K562 (cell line): ENCODE results near the gene TMEM203. TPM values are rescaled to one million over a fixed set of nuclear protein-coding genes. Genes with fewer than 3 reads are reported as not detected.
A peak's percentile ranks its signal among the peaks of the same experiment; 100 is the strongest.

ENCODE experiments used
- ATAC-seq: fragments of 200-7000 bp; cut with Tn5 transposase; 3 replicates; pipeline ENCODE4 v1.9.1; 2020; ENCODE audit warnings: moderate library complexity
- BruUV-seq: library from RNA; stranded (reverse); fragments of 400-500 nt; replicated peaks from 2 replicates; lab custom pipeline; 2021; lab: Mats Ljungman, UMichigan
- CTCF ChIA-PET: fragments of 300-600 bp; formaldehyde crosslinking; extraction: SDS; loops from one replicate; lab custom pipeline; 2021; ENCODE audit warnings: low intra/inter-chr PET ratio; lab: Yijun Ruan, JAX
- POLR2A ChIA-PET: fragments of 300-600, 350-650 bp; sonication (Branson Sonifier 250); formaldehyde crosslinking; extraction: SDS; loops from one replicate; lab custom pipeline; 2021; ENCODE audit warnings: antibody characterized with exemption, inconsistent platforms; lab: Yijun Ruan, JAX
- DNase-seq, 4 experiments: peaks; one replicate each; pipeline versions ENCODE4 v3.0.0 to v3.0.0-alpha.2; 2011 to 2018; ENCODE audit warnings: low spot score in 3 of 4, mixed read lengths in 3 of 4; ENCODE audit errors: extremely low read depth in 1 of 4
- FAIRE-seq: peaks from 2 replicates; lab custom pipeline; 2011; peaks lifted over from hg19 to GRCh38; lab: Jason Lieb, UNC
- H2AFZ ChIP-seq: 2 replicates; pipeline ENCODE4 v1.6.0; 2011; ENCODE audit warnings: low read depth, low read length, control low read depth, inconsistent platforms
- H3K27ac ChIP-seq: fragments of 200-600 bp; 3 replicates; pipeline ENCODE4 v1.8.0; 2011; ENCODE audit warnings: low read depth, mild to moderate bottlenecking, control low read depth, inconsistent platforms, low read length, moderate library complexity, mixed read lengths; ENCODE audit errors: extremely low read depth
- H3K27me3 ChIP-seq, 2 experiments: fragments of 300-600 bp in 1 of 2; 2 replicates in 1 of 2; 3 replicates in 1 of 2; pipeline versions ENCODE4 v1.6.0 to v1.8.0; 2011; ENCODE audit warnings: inconsistent platforms in 2 of 2, low read length in 2 of 2, mild to moderate bottlenecking in 1 of 2, mixed read lengths in 1 of 2, moderate library complexity in 1 of 2; ENCODE audit not compliant: control insufficient read depth in 2 of 2, insufficient read depth in 2 of 2
- H3K36me3 ChIP-seq: fragments of 300-600 bp; 3 replicates; pipeline ENCODE4 v1.8.0; 2011; ENCODE audit warnings: mild to moderate bottlenecking, low read length, inconsistent platforms; ENCODE audit not compliant: control insufficient read depth, insufficient read depth
- H3K4me1 ChIP-seq, 2 experiments: fragments of 200-600 bp in 1 of 2; replicated peaks in 1 of 2; 2 replicates in 1 of 2; 3 replicates in 1 of 2; pipeline versions ENCODE4 v1.5.1 to v1.8.0; 2011; ENCODE audit warnings: inconsistent platforms in 2 of 2, low read length in 2 of 2, mild to moderate bottlenecking in 1 of 2, mixed read lengths in 1 of 2, moderate library complexity in 1 of 2; ENCODE audit not compliant: control insufficient read depth in 2 of 2, insufficient read depth in 2 of 2
- H3K4me2 ChIP-seq: 2 replicates; pipeline ENCODE4 v1.6.1; 2011; ENCODE audit warnings: low read length, control low read depth, inconsistent platforms, mixed read lengths; ENCODE audit not compliant: insufficient read depth
- H3K4me3 ChIP-seq: fragments of 200-600 bp; sonication (generic), shearing (Covaris generic); 2 replicates; pipeline ENCODE4 v1.5.1; 2016; ENCODE audit warnings: control low read depth, inconsistent platforms
- H3K79me2 ChIP-seq: fragments of 200-600 bp; 3 replicates; pipeline ENCODE4 v1.8.0; 2011; ENCODE audit warnings: low read length, inconsistent platforms; ENCODE audit not compliant: control insufficient read depth, insufficient read depth
- H3K9ac ChIP-seq, 2 experiments: 2 replicates each; pipeline versions ENCODE4 v1.6.0 to v1.6.1; 2011; ENCODE audit warnings: low read depth in 2 of 2, low read length in 2 of 2, control low read depth in 1 of 2, inconsistent platforms in 1 of 2, mild to moderate bottlenecking in 1 of 2, mixed read lengths in 1 of 2; ENCODE audit not compliant: insufficient read depth in 1 of 2
- H3K9me1 ChIP-seq: one replicate; pipeline ENCODE4 v1.6.0; 2011; ENCODE audit warnings: inconsistent platforms, mild to moderate bottlenecking, low read length, moderate library complexity; ENCODE audit not compliant: control insufficient read depth, insufficient read depth
- H3K9me3 ChIP-seq: replicated peaks from 2 replicates; pipeline ENCODE4 v1.5.1; 2011; ENCODE audit warnings: low read depth, low read length, inconsistent platforms; ENCODE audit not compliant: control insufficient read depth, insufficient read depth
- H4K20me1 ChIP-seq: replicated peaks from 2 replicates; pipeline ENCODE4 v1.6.1; 2011; ENCODE audit warnings: low read length, inconsistent platforms, mixed read lengths; ENCODE audit not compliant: control insufficient read depth, insufficient read depth
- EZH2 ChIP-seq: IDR thresholded peaks from 2 replicates; pipeline ENCODE4 v1.6.1; 2012; ENCODE audit warnings: low read depth, mild to moderate bottlenecking, inconsistent platforms, low read length, borderline replicate concordance
- PTBP1 ChIP-seq: fragments of 200-400 bp; formaldehyde crosslinking; IDR thresholded peaks from 2 replicates; pipeline ENCODE4 v1.6.1; 2017; ENCODE audit warnings: low read depth, low read length
- SIN3A ChIP-seq, 2 experiments: fragments of 150-350 bp in 1 of 2; IDR thresholded peaks; 2 replicates each; pipeline ENCODE4 v1.6.1; 2011 to 2016; ENCODE audit warnings: borderline replicate concordance in 2 of 2, low read depth in 2 of 2, low read length in 2 of 2, mild to moderate bottlenecking in 2 of 2, moderate library complexity in 2 of 2; ENCODE audit not compliant: control insufficient read depth in 1 of 2
- TCF7 ChIP-seq: sonication (generic); IDR thresholded peaks from 2 replicates; pipeline ENCODE4 v1.6.1; 2016; ENCODE audit warnings: antibody characterized with exemption, borderline replicate concordance
- ZNF830 ChIP-seq: fragments of 250-450 bp; sonication (Bioruptor Pico); IDR thresholded peaks from 2 replicates; pipeline ENCODE4 v1.5.0; 2021; ENCODE audit warnings: mild to moderate bottlenecking
- WGBS: fragments of 100-300 bp; shearing (Covaris generic); methylation state at CpG from one replicate; pipeline ENCODE4 v1.1.6; 2016; ENCODE audit warnings: low coverage, mixed read lengths; ENCODE audit not compliant: insufficient coverage; ENCODE audit errors: missing lambda C conversion rate; 5-methylcytosine and 5-hydroxymethylcytosine counted together
- in situ Hi-C: fragments of 300-500 bp; cut with MboI; formaldehyde crosslinking; loops from 4 replicates; pipeline ENCODE4 v1.15.0; 2018; ENCODE audit warnings: inconsistent platforms, mixed read lengths
- intact Hi-C: fragments of 100-400 bp; cut with micrococcal nuclease; formaldehyde crosslinking; loops from 2 replicates; pipeline ENCODE4 v1.14.2; 2022
- polyA plus RNA-seq, 8 experiments: library from polyadenylated mRNA; depleted of rRNA in 4 of 8; stranded (reverse) in 5 of 8; unstranded in 3 of 8; fragments of >200 nt; fragmentation: Nextera tagmentation in 2 of 8; fragmentation: Illumina TruSeq in 1 of 8; extraction: Ambion mirVana in 2 of 8; extraction: Trizol in 1 of 8; gene quantifications; 2 replicates each; pipeline versions ENCODE4 v1.2.1 to v1.2.3, GENCODE V29; 2011 to 2014; ENCODE audit warnings: inconsistent platforms in 1 of 8, missing spikeins in 1 of 8
- total RNA-seq, 7 experiments: library from RNA; depleted of rRNA in 6 of 7; stranded (reverse); fragments of >200 nt in 6 of 7; fragmentation: Illumina TruSeq in 2 of 7; extraction: Trizol in 2 of 7; gene quantifications; 2 replicates each; pipeline versions ENCODE4 v1.2.1 to v1.2.3, GENCODE V29; 2011 to 2021; ENCODE audit warnings: low replicate concordance in 1 of 7

The TMEM203 gene
- total and polyA plus RNA-seq, 9 of the 15 experiments (the other 6 are each of a cell fraction or from before 2014, with no cell fraction given): 8.8 to 59.5 (median 37.6) TPM

- no peak for TF ChIP-seq SIN3A (IDR thresholded peaks at IDR 0.05; ENCODE audit: borderline replicate concordance in 2 of 2, control insufficient read depth in 1 of 2, low read depth in 2 of 2, low read length in 2 of 2)
These were observed 40.1 kb downstream of the TMEM203 start (continued) for GRCh38 chr9:137165250-137165836.

- Histone ChIP-seq H3K4me2 (no peak overlapping the region), H3K79me2 (no peaks in the 10 kb centered on the region), H3K4me1 (peaks cover 0 to 99% of the 10 kb centered on the region in 2 experiments; a peak in 3 of 5 replicates), H4K20me1 (no peaks in the 10 kb centered on the region; the same call in 1 of the 2 replicates), H2AFZ (no peak overlapping the region), H3K4me3 (no peak overlapping the region), H3K9ac (peak overlapping the region in 1 of 2 experiments; percentile 71; a peak in 2 of 4 replicates), H3K36me3 (no peaks in the 10 kb centered on the region), H3K27ac (no peak overlapping the region), H3K27me3 (peaks cover 29 to 39% of the 10 kb centered on the region in 2 experiments; a peak in 4 of 5 replicates), H3K9me1 (no peaks in the 10 kb centered on the region), H3K9me3 (no peaks in the 10 kb centered on the region)
- intact Hi-C loops: no loop called here
- peak in 1 of 4 experiments; percentile 10 for DNase-seq
- TF ChIP-seq ZNF830 (CRISPR knock-in tag) (no peak), EZH2 (no peak), PTBP1 (no peak), TCF7 (no peak)
- ATAC-seq: no peak
- FAIRE-seq: no peak
- ChIA-PET CTCF (no interaction called here), POLR2A (interaction anchor here (0.6 to 1.4 kb wide), 2 partner anchors 17 to 80 kb away, joined by 3 to 4 read pairs; no protein-coding TSS in a partner anchor)
- no TSS peak for BruUV-seq
- in situ Hi-C loops: no loop called here
- WGBS: 25% methylated on average over 20 of the region's 34 CpGs
These were observed 40.8 kb downstream of the TMEM203 start for GRCh38 chr9:137164370-137165249.
